ENCODE results near the gene PDZD2.

PDZD2 gene

GRCh38 chr5:32157078-32157477, 518.1 kb downstream of the PDZD2 start:
- DNase-seq: no peak

- no peak for DNase-seq
Observed at GRCh38 chr5:32158679-32158975, 519.7 kb downstream of the PDZD2 start.

- DNase-seq: no peak
Observed at GRCh38 chr5:32159328-32160072, 520.6 kb downstream of the PDZD2 start.

GRCh38 chr5:32160228-32160627, 521.3 kb downstream of the PDZD2 start:
- DNase-seq: no peak

All from suppressor macrophage treated with lipopolysaccharide for 4 hours (primary cell).